ENCODE measurements around the gene XPC. TPM values are rescaled to one million over a fixed set of nuclear protein-coding genes. Genes with fewer than 3 reads are reported as not detected.

Gene XPC
- total RNA-seq, 1 donor from 2014 or later = 26.8 TPM

- Mint-ChIP-seq H3K9me3 (ENCODE audit: low read depth) (peaks cover 29% of the 10 kb centered on the region), H3K4me1 (ENCODE audit: low read depth) (peaks cover 11% of the 10 kb centered on the region), H3K27ac (ENCODE audit: unreplicated experiment) (no peak overlapping the region), H3K27me3 (ENCODE audit: low read depth) (no peaks in the 10 kb centered on the region), H3K4me3 (ENCODE audit: unreplicated experiment) (no peak overlapping the region), H3K36me3 (ENCODE audit: low read depth) (peaks cover 5% of the 10 kb centered on the region)
- no peak for TF ChIP-seq CTCF (IDR thresholded peaks at IDR 0.05)
- no peak for DNase-seq (ENCODE audit: low spot score)
Observed at GRCh38 chr3:14218355-14218754, 40.0 kb upstream of the XPC start.

GRCh38 chr3:14216257-14217048 is 38.1 kb upstream of the XPC start:
- Mint-ChIP-seq H3K4me1 (ENCODE audit: low read depth) (peaks cover 4% of the 10 kb centered on the region), H3K4me3 (ENCODE audit: unreplicated experiment) (peak overlapping the region; percentile 49), H3K9me3 (ENCODE audit: low read depth) (peaks cover 16% of the 10 kb centered on the region), H3K36me3 (ENCODE audit: low read depth) (peaks cover 2% of the 10 kb centered on the region), H3K27me3 (ENCODE audit: low read depth) (no peaks in the 10 kb centered on the region), H3K27ac (ENCODE audit: unreplicated experiment) (no peak overlapping the region)
- peak; percentile 45 for TF ChIP-seq CTCF (IDR thresholded peaks at IDR 0.05)
- DNase-seq (ENCODE audit: low spot score) = no peak

- no peak for TF ChIP-seq CTCF (IDR thresholded peaks at IDR 0.05)
- Mint-ChIP-seq H3K4me3 (ENCODE audit: unreplicated experiment) (no peak overlapping the region), H3K4me1 (ENCODE audit: low read depth) (peaks cover 21% of the 10 kb centered on the region), H3K27me3 (ENCODE audit: low read depth) (no peaks in the 10 kb centered on the region), H3K36me3 (ENCODE audit: low read depth) (no peaks in the 10 kb centered on the region), H3K9me3 (ENCODE audit: low read depth) (peaks cover 4% of the 10 kb centered on the region), H3K27ac (ENCODE audit: unreplicated experiment) (no peak overlapping the region)
- no peak for DNase-seq (ENCODE audit: low spot score)
Observed at GRCh38 chr3:14214764-14215163, 36.4 kb upstream of the XPC start.

- Mint-ChIP-seq H3K4me1 (ENCODE audit: low read depth) (peaks cover 36% of the 10 kb centered on the region), H3K4me3 (ENCODE audit: unreplicated experiment) (no peak overlapping the region), H3K27me3 (ENCODE audit: low read depth) (no peaks in the 10 kb centered on the region), H3K36me3 (ENCODE audit: low read depth) (no peaks in the 10 kb centered on the region), H3K9me3 (ENCODE audit: low read depth) (no peaks in the 10 kb centered on the region), H3K27ac (ENCODE audit: unreplicated experiment) (no peak overlapping the region)
- no peak for TF ChIP-seq CTCF (IDR thresholded peaks at IDR 0.05)
- DNase-seq (ENCODE audit: low spot score) = no peak
Observed at GRCh38 chr3:14213066-14213774, 34.8 kb upstream of the XPC start.

GRCh38 chr3:14212032-14212431 is 33.6 kb upstream of the XPC start:
- Mint-ChIP-seq H3K4me3 (ENCODE audit: unreplicated experiment) (no peak overlapping the region), H3K27ac (ENCODE audit: unreplicated experiment) (no peak overlapping the region), H3K4me1 (ENCODE audit: low read depth) (peaks cover 36% of the 10 kb centered on the region), H3K27me3 (ENCODE audit: low read depth) (no peaks in the 10 kb centered on the region), H3K36me3 (ENCODE audit: low read depth) (no peaks in the 10 kb centered on the region), H3K9me3 (ENCODE audit: low read depth) (no peaks in the 10 kb centered on the region)
- no peak for DNase-seq (ENCODE audit: low spot score)
- no peak for TF ChIP-seq CTCF (IDR thresholded peaks at IDR 0.05)

Data from chondrocyte (in vitro differentiated cells).